ENCODE results near the gene LUC7L. TPM values are rescaled to one million over a fixed set of nuclear protein-coding genes. Genes with fewer than 3 reads are reported as not detected.
"Not testable (repeated sequence)": the region's sequence is repeated elsewhere in the genome, so short reads cannot be mapped to it uniquely, and the experiment has no call there.

Gene LUC7L
- total RNA-seq, 6 donors from 2014 or later = 57.9 to 394 (median 108) TPM

DNA sequence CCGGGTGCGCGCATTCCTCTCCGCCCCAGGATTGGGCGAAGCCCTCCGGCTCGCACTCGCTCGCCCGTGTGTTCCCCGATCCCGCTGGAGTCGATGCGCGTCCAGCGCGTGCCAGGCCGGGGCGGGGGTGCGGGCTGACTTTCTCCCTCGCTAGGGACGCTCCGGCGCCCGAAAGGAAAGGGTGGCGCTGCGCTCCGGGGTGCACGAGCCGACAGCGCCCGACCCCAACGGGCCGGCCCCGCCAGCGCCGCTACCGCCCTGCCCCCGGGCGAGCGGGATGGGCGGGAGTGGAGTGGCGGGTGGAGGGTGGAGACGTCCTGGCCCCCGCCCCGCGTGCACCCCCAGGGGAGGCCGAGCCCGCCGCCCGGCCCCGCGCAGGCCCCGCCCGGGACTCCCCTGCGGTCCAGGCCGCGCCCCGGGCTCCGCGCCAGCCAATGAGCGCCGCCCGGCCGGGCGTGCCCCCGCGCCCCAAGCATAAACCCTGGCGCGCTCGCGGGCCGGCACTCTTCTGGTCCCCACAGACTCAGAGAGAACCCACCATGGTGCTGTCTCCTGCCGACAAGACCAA lies 56.8 kb downstream of the LUC7L start, which contains the start of gene HBA2:
Gene HBA2, plus strand, starts transcription at position 503 of the 568 bp plus-strand sequence. Its CDS starts 37 bp downstream, at position 540.
- not testable (repeated sequence) for DNase-seq; H3K4me3 ChIP-seq; H3K9me3 ChIP-seq; H3K27ac ChIP-seq; ATAC-seq (ENCODE audit: low FRiP score in 2 of 2); H3K36me3 ChIP-seq
- Histone ChIP-seq H3K27me3 (peaks cover 0 to 47% (median 18%) of the 10 kb centered on the region in 4 donors), H3K4me1 (peaks cover 0 to 11% (median 0%) of the 10 kb centered on the region in 4 donors)
- no CpG with 5 or more reads among the region's 74 CpGs for WGBS, 2 donors

DNA sequence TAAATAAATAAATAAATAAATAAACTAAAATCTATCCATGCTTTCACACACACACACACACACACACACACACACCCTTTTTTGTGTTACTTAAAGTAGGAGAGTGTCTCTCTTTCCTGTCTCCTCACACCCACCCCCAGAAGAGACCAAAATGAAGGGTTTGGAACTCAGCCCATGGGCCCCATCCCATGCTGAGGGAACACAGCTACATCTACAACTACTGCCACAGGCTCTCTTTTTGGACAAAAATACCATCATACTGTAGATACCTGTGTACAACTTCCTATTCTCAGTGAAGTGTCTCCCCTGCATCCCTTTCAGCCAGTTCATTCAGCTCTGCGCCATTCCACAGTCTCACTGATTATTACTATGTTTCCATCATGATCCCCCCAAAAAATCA lies 58.5 kb downstream of the LUC7L start:
- Histone ChIP-seq H3K36me3 (no peaks in the 10 kb centered on the region), H3K27ac (no peak overlapping the region), H3K4me3 (no peak overlapping the region), H3K9me3 (no peaks in the 10 kb centered on the region), H3K27me3 (peaks cover 2 to 61% (median 30%) of the 10 kb centered on the region in 4 donors), H3K4me1 (peaks cover 5 to 9% (median 8%) of the 10 kb centered on the region in 4 donors)
- DNase-seq (no peak), ATAC-seq (ENCODE audit: low FRiP score in 2 of 2) (no peak)
- 89 to 96% methylated on average over 1 of the region's 1 CpG for WGBS, 2 donors
- TF ChIP-seq, protein P1, sequence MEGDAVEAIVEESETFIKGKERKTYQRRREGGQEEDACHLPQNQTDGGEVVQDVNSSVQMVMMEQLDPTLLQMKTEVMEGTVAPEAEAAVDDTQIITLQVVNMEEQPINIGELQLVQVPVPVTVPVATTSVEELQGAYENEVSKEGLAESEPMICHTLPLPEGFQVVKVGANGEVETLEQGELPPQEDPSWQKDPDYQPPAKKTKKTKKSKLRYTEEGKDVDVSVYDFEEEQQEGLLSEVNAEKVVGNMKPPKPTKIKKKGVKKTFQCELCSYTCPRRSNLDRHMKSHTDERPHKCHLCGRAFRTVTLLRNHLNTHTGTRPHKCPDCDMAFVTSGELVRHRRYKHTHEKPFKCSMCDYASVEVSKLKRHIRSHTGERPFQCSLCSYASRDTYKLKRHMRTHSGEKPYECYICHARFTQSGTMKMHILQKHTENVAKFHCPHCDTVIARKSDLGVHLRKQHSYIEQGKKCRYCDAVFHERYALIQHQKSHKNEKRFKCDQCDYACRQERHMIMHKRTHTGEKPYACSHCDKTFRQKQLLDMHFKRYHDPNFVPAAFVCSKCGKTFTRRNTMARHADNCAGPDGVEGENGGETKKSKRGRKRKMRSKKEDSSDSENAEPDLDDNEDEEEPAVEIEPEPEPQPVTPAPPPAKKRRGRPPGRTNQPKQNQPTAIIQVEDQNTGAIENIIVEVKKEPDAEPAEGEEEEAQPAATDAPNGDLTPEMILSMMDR (IDR thresholded peaks at IDR 0.05) = no peak
- TF ChIP-seq EP300 (IDR thresholded peaks at IDR 0.05) (no peak), POLR2AphosphoS5 (IDR thresholded peaks at IDR 0.05) (no peak), POLR2A (IDR thresholded peaks at IDR 0.05) (no peak)

DNA sequence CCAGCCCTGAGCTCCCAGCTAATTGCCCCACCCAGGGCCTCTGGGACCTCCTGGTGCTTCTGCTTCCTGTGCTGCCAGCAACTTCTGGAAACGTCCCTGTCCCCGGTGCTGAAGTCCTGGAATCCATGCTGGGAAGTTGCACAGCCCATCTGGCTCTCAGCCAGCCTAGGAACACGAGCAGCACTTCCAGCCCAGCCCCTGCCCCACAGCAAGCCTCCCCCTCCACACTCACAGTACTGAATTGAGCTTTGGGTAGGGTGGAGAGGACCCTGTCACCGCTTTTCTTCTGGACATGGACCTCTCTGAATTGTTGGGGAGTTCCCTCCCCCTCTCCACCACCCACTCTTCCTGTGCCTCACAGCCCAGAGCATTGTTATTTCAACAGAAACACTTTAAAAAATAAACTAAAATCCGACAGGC lies 59.2 kb downstream of the LUC7L start:
- 0 to 1% methylated on average over 5 of the region's 5 CpGs for WGBS, 2 donors
- H3K4me3 ChIP-seq, H3K9me3 ChIP-seq, H3K36me3 ChIP-seq, H3K27ac ChIP-seq, DNase-seq: not testable (repeated sequence)
- H3K4me1 ChIP-seq = peaks cover 12 to 15% (median 14%) of the 10 kb centered on the region in 4 donors
- ATAC-seq (ENCODE audit: low FRiP score in 2 of 2) = peak; percentile 31 to 34
- H3K27me3 ChIP-seq = peaks cover 2 to 63% (median 33%) of the 10 kb centered on the region in 4 donors

DNA sequence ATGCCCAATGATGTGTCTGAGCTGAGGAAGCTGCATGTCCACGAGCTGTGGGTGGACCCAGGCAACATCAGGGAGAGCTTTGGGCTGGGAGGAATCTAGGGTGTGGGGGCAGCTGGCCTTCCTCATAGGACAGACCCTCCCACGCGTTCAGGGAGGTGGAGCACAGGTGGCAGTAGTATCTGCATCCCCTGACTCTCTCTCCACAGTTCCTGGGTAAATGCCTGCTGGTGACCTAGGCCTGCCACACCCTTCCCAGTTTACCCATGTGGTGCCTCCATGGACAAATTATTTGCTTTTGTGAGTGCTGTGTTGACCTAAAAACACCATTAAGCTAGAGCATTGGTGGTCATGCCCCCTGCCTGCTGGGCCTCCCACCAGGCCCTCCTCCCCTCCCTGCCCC lies 60.2 kb downstream of the LUC7L start:
- no peak overlapping the region for H3K27ac ChIP-seq
- WGBS, 2 donors = 40 to 74% methylated on average over 1 to 3 of the region's 3 CpGs
- H3K4me1 ChIP-seq = peaks cover 14 to 18% (median 17%) of the 10 kb centered on the region in 4 donors
- H3K9me3 ChIP-seq = no peaks in the 10 kb centered on the region
- no peaks in the 10 kb centered on the region for H3K36me3 ChIP-seq
- no peak for DNase-seq
- ATAC-seq (ENCODE audit: low FRiP score in 2 of 2) = no peak
- TF ChIP-seq POLR2A (IDR thresholded peaks at IDR 0.05) (no peak), POLR2AphosphoS5 (IDR thresholded peaks at IDR 0.05) (no peak), EP300 (IDR thresholded peaks at IDR 0.05) (no peak)
- TF ChIP-seq, protein P1 (IDR thresholded peaks at IDR 0.05) = no peak
- peaks cover 2 to 59% (median 35%) of the 10 kb centered on the region in 4 donors for H3K27me3 ChIP-seq
- H3K4me3 ChIP-seq = no peak overlapping the region

DNA sequence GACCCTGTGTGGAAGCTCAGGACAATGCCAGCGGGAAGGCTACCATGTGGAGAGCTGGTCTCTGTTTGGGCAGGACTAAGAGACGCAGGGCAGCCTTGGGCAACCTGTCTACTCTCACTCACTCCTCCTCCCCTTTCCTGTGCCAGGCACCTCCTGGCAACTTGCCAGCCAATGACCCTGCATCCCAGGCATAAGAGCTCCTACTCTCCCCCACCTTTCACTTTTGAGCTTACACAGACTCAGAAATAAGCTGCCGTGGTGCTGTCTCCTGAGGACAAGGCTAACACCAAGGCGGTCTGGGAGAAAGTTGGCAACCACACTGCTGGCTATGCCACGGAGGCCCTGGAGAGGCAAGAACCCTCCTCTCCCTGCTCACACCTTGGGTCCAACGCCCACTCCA lies 60.8 kb downstream of the LUC7L start:
- no peak overlapping the region for H3K4me3 ChIP-seq
- peaks cover 2 to 58% (median 35%) of the 10 kb centered on the region in 4 donors for H3K27me3 ChIP-seq
- peaks cover 14 to 18% (median 17%) of the 10 kb centered on the region in 4 donors for H3K4me1 ChIP-seq
- no peak for TF ChIP-seq POLR2A (IDR thresholded peaks at IDR 0.05)
- no peak for TF ChIP-seq POLR2AphosphoS5 (IDR thresholded peaks at IDR 0.05)
- no peak for TF ChIP-seq EP300 (IDR thresholded peaks at IDR 0.05)
- TF ChIP-seq, protein P1 (IDR thresholded peaks at IDR 0.05) = no peak
- H3K27ac ChIP-seq = no peak overlapping the region
- ATAC-seq (ENCODE audit: low FRiP score in 2 of 2) (no peak), DNase-seq (no peak)
- WGBS, 2 donors = 61 to 67% methylated on average over 2 to 6 of the region's 6 CpGs
- no peaks in the 10 kb centered on the region for H3K36me3 ChIP-seq
- H3K9me3 ChIP-seq = no peaks in the 10 kb centered on the region

Measured in upper lobe of left lung (tissue), 6 donors.